WERI-Rb-1 (cell line): ENCODE data around the gene AGAP1.

Experiments
- DNase-seq: peaks from one replicate; pipeline ENCODE4 v3.0.0-alpha.2; 2020
- H3K27ac ChIP-seq: fragments of 250-450 bp; sonication (Bioruptor Pico); 2 replicates; pipeline ENCODE4 v1.5.1; 2020; ENCODE audit warnings: mild to moderate bottlenecking, moderate library complexity
- H3K27me3 ChIP-seq: fragments of 250-450 bp; sonication (Bioruptor Pico); 2 replicates; pipeline ENCODE4 v1.5.1; 2021; ENCODE audit warnings: mild to moderate bottlenecking, low read depth, moderate library complexity; ENCODE audit not compliant: insufficient read depth, severe bottlenecking
- H3K36me3 ChIP-seq: fragments of 250-450 bp; sonication (Bioruptor Pico); 2 replicates; pipeline ENCODE4 v1.5.1; 2020; ENCODE audit warnings: mild to moderate bottlenecking, moderate library complexity
- H3K4me3 ChIP-seq: 2 replicates; pipeline ENCODE4 v1.5.1; 2011; ENCODE audit warnings: low read depth, mild to moderate bottlenecking, control low read depth, low read length
- H3K9me3 ChIP-seq: fragments of 250-450 bp; sonication (Bioruptor Pico); 2 replicates; pipeline ENCODE4 v1.5.1; 2021; ENCODE audit warnings: mild to moderate bottlenecking, moderate library complexity; ENCODE audit not compliant: severe bottlenecking
- TF ChIP-seq, protein P1 (sequence below): IDR thresholded peaks from 2 replicates; pipeline ENCODE4 v1.5.1; 2011; ENCODE audit warnings: low read depth, mild to moderate bottlenecking, control low read depth, inconsistent platforms, low read length

The AGAP1 gene

GRCh38 chr2:236172255-236173035 is 678.6 kb downstream of the AGAP1 start:
- H3K4me3 ChIP-seq = no peak overlapping the region
- H3K27ac ChIP-seq = no peak overlapping the region
- H3K9me3 ChIP-seq = peaks cover 4% of the 10 kb centered on the region
- H3K36me3 ChIP-seq = no peaks in the 10 kb centered on the region
- TF ChIP-seq, protein P1, sequence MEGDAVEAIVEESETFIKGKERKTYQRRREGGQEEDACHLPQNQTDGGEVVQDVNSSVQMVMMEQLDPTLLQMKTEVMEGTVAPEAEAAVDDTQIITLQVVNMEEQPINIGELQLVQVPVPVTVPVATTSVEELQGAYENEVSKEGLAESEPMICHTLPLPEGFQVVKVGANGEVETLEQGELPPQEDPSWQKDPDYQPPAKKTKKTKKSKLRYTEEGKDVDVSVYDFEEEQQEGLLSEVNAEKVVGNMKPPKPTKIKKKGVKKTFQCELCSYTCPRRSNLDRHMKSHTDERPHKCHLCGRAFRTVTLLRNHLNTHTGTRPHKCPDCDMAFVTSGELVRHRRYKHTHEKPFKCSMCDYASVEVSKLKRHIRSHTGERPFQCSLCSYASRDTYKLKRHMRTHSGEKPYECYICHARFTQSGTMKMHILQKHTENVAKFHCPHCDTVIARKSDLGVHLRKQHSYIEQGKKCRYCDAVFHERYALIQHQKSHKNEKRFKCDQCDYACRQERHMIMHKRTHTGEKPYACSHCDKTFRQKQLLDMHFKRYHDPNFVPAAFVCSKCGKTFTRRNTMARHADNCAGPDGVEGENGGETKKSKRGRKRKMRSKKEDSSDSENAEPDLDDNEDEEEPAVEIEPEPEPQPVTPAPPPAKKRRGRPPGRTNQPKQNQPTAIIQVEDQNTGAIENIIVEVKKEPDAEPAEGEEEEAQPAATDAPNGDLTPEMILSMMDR = no peak
- no peak for DNase-seq
- H3K27me3 ChIP-seq = peaks cover 96% of the 10 kb centered on the region

DNA sequence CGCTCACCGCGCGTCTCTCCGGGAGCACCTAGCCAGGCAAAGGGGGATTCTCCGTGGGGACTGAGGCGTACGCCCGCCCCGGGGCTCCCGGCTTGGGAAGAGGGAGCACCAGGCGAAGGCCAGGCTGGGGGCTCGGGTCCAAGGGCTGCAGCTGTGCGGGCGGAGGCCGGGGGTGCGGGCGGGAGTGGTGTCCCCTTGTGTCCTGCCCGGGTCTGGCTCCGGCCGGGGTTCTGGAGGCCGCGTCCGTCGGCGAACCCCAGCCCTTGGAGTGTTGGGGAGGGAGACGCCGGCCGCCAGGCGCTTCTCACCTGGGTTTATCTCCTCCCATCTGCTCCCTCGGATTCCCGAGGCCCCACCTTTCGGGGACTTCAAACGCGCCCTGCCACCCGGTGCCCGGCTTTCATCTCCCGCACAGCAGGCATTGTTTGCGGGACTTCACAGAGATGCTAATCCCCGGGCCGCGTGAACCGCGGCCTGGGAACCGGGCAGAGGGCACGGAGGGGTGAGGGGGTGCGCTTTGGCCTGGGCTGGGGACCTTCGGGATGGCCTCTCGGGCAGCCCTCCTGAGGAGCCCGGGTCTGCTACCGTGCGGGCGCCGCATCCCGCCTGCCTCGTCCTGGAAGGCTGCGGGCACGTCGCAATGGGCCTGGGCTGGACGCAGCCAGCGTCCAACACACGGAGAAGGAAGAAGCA is 679.3 kb downstream of the AGAP1 start:
- Histone ChIP-seq H3K36me3 (no peaks in the 10 kb centered on the region), H3K4me3 (no peak overlapping the region), H3K27ac (no peak overlapping the region), H3K27me3 (peaks cover 89% of the 10 kb centered on the region), H3K9me3 (peaks cover 4% of the 10 kb centered on the region)
- TF ChIP-seq, protein P1 = no peak
- no peak for DNase-seq

DNA sequence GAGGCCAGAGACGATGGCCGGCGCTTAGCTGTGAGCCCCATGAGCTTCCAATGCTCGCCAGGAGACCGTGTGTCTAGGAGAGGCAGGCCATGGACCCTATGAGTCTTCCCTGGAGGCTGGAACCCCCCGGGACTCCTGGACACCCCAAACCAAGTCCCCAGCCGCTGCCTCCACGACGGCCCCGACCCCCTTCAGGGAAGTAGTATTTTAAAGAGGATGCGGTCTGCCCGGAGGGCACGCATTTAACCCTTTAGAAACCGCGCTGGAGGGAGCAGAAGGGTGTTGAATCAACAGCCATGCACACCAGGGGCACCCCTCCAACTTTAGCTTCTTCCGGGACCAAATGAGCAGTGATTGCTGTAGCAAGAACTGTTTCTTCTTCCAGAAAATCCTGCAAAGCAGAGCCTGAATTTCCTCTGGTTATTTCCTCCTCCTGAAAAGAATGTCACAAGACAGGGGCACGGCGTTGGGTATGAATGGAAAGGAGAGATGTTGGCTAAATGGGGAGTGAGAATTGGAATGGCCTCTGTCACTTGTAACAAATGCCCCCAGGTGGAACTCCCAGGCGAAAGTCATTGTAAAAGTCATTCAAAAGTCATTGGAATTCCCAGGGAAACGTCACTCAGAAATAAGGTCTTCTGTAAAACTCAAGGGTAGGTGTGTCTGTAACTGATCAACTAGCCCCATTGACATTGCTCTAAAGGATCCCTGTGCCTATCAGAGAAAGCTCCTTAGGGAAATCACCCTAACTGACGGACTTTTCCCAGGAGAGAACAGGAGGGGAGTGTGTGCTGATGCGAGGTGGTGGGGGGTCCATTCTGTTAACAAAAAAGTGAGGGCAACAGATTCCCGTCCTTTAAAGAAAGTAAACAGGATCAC is 680.1 kb downstream of the AGAP1 start:
- H3K27ac ChIP-seq = no peak overlapping the region
- no peaks in the 10 kb centered on the region for H3K36me3 ChIP-seq
- peaks cover 4% of the 10 kb centered on the region for H3K9me3 ChIP-seq
- no peak for DNase-seq
- TF ChIP-seq, protein P1 = no peak
- H3K4me3 ChIP-seq = no peak overlapping the region
- peaks cover 87% of the 10 kb centered on the region for H3K27me3 ChIP-seq

GRCh38 chr2:236175548-236176150 is 681.8 kb downstream of the AGAP1 start:
- Histone ChIP-seq H3K9me3 (peaks cover 4% of the 10 kb centered on the region), H3K27me3 (peaks cover 86% of the 10 kb centered on the region), H3K4me3 (no peak overlapping the region), H3K27ac (no peak overlapping the region), H3K36me3 (no peaks in the 10 kb centered on the region)
- TF ChIP-seq, protein P1 = no peak
- DNase-seq = no peak

DNA sequence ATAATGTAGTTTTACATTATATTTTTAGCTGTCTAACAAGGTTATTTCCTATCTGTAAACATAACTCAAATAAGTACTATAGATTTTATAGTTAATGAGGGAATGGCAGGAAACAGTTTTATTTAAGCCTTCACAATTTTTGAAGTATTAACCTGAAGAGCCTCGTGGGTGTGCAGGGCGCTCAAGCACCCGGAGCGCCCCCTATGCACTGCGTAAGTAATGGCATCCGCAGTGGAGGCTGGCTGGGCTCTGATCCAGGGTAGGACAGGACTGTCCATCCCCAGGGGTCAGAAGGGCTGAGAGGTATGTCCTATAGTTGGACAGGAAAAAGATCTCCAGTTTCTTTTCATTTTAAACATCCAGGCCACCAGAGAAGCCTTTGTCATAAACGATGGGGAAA is 682.6 kb downstream of the AGAP1 start:
- peak; percentile 49 for DNase-seq
- Histone ChIP-seq H3K27me3 (peaks cover 83% of the 10 kb centered on the region), H3K9me3 (peaks cover 4% of the 10 kb centered on the region), H3K4me3 (no peak overlapping the region), H3K36me3 (no peaks in the 10 kb centered on the region), H3K27ac (no peak overlapping the region)
- TF ChIP-seq, protein P1 = peak; percentile 83
